Measurements from ENCODE around the gene PCBP4.

DNA sequence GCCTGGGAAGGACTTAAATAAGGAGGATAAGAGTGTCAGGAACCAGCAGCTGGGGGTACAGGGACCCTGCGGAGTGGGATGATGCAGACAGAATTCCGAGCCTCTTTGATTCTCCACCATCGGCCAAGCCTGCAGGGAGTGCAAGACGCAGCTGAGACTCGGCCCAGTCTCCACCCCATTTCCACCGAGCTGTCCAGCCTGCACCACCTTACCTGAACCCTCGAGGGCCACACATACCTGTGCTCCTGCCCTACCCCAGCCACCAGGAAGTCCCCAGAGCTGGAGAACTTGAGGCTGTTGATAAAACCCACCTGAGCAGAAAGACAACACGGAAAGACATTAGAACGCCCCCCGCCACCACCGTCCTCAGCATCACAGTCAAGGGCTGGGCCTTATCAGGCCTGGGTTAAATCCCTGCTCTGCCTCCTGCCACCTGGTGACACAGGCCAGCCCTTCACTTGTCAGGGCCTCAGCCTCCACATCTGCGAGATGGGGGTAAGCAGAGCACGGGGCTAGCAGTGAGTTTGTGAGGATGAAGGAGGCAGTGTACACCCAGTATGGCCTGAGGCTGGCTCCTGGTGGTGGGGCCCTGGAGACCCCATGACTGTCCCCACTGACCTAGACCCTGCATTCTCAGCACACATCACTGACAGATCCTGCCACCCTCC, 33.6 kb downstream of the PCBP4 start:
- TF ChIP-seq, protein P1, sequence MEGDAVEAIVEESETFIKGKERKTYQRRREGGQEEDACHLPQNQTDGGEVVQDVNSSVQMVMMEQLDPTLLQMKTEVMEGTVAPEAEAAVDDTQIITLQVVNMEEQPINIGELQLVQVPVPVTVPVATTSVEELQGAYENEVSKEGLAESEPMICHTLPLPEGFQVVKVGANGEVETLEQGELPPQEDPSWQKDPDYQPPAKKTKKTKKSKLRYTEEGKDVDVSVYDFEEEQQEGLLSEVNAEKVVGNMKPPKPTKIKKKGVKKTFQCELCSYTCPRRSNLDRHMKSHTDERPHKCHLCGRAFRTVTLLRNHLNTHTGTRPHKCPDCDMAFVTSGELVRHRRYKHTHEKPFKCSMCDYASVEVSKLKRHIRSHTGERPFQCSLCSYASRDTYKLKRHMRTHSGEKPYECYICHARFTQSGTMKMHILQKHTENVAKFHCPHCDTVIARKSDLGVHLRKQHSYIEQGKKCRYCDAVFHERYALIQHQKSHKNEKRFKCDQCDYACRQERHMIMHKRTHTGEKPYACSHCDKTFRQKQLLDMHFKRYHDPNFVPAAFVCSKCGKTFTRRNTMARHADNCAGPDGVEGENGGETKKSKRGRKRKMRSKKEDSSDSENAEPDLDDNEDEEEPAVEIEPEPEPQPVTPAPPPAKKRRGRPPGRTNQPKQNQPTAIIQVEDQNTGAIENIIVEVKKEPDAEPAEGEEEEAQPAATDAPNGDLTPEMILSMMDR (IDR thresholded peaks at IDR 0.05), result no peak
- no peak for TF ChIP-seq EP300 (IDR thresholded peaks at IDR 0.05)
- no peak for TF ChIP-seq POLR2A (IDR thresholded peaks at IDR 0.05)
- TF ChIP-seq POLR2AphosphoS5 (IDR thresholded peaks at IDR 0.05), result no peak
